ENCODE measurements around the gene GNAO1.

GRCh38 chr16:56310690-56311089 is 119.4 kb downstream of the GNAO1 start:
- TF ChIP-seq XRCC5 (IDR thresholded peaks at IDR 0.05; ENCODE audit: low read depth, low read length) (no peak), PPARD (CRISPR knock-in tag; IDR thresholded peaks at IDR 0.05) (no peak), CTBP1 (IDR thresholded peaks at IDR 0.05; ENCODE audit: borderline replicate concordance) (no peak), CTCF (IDR thresholded peaks at IDR 0.05 in 2 of 3, conservative IDR thresholded peaks at IDR 0.05 in 1 of 3; ENCODE audit: insufficient read depth in 2 of 3, low read depth in 1 of 3, low read length in 3 of 3) (no peak), ATF4 (CRISPR knock-in tag; IDR thresholded peaks at IDR 0.05) (no peak)
